PC-9 (cell line): ENCODE data around the gene TSHR.

Experiments used
- CTCF ChIP-seq: fragments of 200-600 bp; sonication (generic); conservative IDR thresholded peaks from 2 replicates; pipeline ENCODE4 v1.6.1; 2017; ENCODE audit warnings: mixed run types, antibody characterized with exemption, mild to moderate bottlenecking, moderate library complexity
- EZH2 ChIP-seq: fragments of 200-600 bp; sonication (generic); IDR thresholded peaks from 2 replicates; pipeline ENCODE4 v1.8.0; 2017; ENCODE audit warnings: antibody characterized with exemption, low read depth

DNA sequence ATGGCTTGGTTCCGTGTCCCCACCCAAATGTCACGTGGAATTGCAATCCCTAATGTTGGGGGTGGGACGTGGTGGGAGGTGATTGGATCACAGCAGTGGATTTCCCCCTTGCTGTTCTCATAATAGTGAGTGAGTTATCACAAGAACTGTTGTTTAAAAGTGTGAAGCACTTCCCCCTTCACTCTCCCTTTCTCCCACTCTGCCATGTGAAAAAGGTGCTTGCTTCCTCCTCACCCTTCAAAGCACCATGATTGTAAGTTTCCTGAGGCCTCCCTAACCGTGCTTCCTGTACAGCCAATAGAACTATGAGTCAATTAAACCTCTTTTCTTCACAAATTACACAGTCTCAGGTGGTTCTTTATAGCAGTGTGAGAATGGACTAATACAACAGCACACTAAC lies 8.6 kb upstream of the TSHR start:
- TF ChIP-seq CTCF (no peak), EZH2 (no peak)
